GM19240 (cell line): Measurements from ENCODE around the gene STK40.
A peak's percentile ranks its signal among the peaks of the same experiment; 100 is the strongest.

Source experiments
- DNase-seq: peaks from one replicate; pipeline ENCODE4 v3.0.0; 2011; ENCODE audit warnings: low spot score; ENCODE audit not compliant: insufficient read length

STK40 gene

GRCh38 chr1:36385410-36386264, at the start of gene STK40:
Gene STK40 (minus strand): TSS chr1:36385924. CDS start chr1:36361332, 24,592 bp downstream.
- peak; percentile 81 for DNase-seq

- no peak for DNase-seq
Observed at GRCh38 chr1:36433102-36433501, 47.4 kb upstream of the STK40 start.

DNA sequence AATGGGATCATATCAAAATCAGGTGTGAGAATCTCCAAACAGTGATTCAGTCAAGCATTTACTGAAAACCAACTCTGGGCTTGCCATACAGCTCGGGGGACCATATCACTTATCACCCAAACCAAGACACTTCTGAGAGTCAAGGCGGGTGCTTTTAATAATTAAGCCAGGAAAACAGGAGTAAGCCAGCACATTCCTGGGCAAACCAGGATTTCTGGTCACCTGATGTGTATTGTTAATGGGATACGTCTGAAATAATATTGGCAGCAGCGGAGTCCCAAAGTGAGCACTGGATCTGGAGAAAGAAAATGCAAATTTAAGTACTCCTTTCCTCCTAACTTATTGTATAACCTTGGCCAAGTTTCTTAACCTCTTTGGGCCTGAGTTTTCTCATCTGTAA, 46.9 kb upstream of the STK40 start:
- no peak for DNase-seq

GRCh38 chr1:36425791-36426190, 40.1 kb upstream of the STK40 start:
- no peak for DNase-seq

DNA sequence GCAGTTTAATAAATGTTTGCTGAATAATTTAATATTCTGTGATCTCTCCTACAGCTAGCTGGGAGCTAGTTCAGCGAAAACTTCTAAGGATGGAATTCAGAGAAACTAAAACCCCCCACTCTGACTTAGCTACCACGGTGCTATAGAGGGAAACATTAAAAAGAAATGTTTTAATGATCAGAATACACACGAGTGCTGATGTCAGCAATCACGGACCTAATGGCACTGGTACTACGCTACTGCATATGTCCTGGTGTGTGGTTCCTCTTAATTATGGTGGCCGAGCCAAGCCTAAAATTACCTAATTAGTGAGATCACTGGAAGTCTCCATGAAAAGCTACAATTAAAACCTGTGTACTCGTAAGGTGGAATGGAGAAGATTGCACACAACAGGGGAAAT, 35.9 kb upstream of the STK40 start:
- DNase-seq = no peak

- DNase-seq = peak; percentile 69
Observed at GRCh38 chr1:36420836-36421317, 35.2 kb upstream of the STK40 start.

GRCh38 chr1:36420409-36420808, 34.7 kb upstream of the STK40 start:
- no peak for DNase-seq

DNA sequence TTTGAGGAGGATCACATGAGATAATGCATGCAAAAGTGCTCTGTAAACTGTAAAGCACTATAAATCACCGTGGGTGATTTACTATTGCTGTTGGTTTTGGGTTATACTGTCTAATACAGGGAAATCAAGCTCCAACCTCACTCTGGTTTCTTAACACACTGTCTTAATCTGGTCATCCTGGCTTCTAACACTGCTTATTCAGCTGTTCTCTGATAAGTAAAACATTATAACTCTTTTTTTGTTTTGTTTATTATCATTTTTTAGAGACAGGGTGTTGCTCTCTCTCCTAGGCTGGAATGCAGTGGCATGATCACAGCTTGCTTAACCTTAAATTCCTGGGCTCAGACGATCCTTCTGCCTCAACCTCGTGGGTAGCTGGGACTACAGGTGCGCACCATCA, 33.8 kb upstream of the STK40 start:
- no peak for DNase-seq

DNA sequence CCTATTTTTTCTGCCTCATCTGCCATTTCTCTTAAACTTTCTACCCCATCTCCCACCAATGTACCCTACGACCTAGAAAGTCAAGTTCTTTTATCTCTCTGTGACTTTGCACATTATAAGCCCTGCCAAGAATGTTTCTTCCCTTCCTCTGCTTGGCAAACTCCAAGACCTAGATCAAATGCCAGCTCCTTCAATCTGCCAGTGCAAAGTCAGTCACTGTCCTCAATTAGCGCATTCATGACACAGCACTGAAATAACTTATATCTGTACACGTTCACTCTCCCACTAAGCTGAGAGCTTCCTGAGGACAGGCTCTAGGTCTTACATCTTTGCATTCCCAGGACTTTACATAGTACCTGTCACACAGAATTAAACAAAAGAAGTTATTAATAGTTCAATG, 33.4 kb upstream of the STK40 start:
- no peak for DNase-seq

DNA sequence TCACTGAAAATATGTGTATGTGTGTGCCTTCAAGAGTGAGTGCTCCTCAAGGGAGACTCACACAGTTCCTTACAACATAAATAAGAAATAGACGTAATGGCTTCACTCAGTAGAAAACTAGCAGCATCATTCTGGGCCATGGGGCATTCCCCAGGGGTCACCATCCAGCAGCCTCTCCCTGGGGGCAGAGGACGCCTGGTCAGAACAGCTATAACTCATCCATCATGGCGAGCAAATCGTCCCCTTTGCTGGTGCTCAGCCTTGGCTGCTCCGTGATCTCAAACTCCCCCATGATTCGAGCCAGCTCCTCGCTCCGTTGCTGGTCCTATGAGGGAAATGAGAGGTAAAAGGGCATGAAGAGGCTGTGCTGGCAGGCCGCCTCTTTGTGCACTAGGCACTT, 32.2 kb upstream of the STK40 start:
- DNase-seq = no peak

- no peak for DNase-seq
Observed at GRCh38 chr1:36415661-36416326, 30.1 kb upstream of the STK40 start.

- DNase-seq = no peak
Observed at GRCh38 chr1:36414384-36414783, 28.7 kb upstream of the STK40 start.

- no peak for DNase-seq
Observed at GRCh38 chr1:36411674-36412648, 26.2 kb upstream of the STK40 start.

GRCh38 chr1:36408479-36408878, 22.8 kb upstream of the STK40 start:
- DNase-seq = no peak

DNA sequence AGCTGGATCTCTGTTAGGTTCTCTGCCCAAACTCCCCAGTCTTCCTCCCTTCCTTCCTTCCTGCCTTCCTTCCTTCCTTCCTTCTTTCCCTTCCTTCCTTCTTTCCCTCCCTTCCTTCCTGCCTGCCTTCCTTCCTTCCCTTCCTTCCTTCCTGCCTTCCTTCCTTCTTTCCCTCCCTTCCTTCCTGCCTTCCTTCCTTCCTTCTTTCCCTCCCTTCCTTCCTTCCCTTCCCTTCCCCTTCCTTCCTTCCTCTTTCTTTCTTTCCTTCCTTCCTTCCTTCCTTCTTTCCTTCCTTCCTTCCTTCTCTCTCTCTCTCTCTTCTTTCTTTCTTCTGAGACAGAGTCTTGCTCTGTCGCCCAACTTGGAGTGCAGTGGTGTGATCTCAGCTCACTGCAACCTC, 20.7 kb upstream of the STK40 start:
- DNase-seq = no peak

GRCh38 chr1:36402504-36402890, 16.8 kb upstream of the STK40 start:
- DNase-seq = no peak

GRCh38 chr1:36401602-36402503, 16.1 kb upstream of the STK40 start:
- no peak for DNase-seq

- no peak for DNase-seq
Observed at GRCh38 chr1:36400825-36401601, 15.3 kb upstream of the STK40 start.

DNA sequence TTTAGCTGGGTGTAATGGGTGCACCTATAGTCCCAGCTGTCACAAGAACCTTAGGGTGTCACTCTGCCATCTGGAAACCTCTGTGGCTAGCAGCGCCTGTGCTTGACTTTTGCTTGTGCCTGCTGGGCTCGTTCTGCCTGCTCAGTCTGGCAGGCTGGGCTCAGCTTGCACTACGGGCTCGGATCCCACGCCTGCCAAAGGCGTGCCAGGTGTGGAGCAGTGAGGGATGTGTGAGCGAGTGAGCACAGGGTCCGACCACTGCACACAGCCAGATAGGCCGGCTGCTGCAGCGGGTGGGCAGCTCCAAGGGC, 14.7 kb upstream of the STK40 start:
- no peak for DNase-seq
